ENCODE results near the gene PUM1.
A peak's percentile ranks its signal among the peaks of the same experiment; 100 is the strongest.

The PUM1 gene

GRCh38 chr1:30929135-30929889 lies 136.2 kb downstream of the PUM1 start:
- peak overlapping the region in 4 of 11 experiments; percentile 6 to 53 (median 40); a peak in 6 of 22 replicates for H3K27ac ChIP-seq
- H3K27me3 ChIP-seq: no peaks in the 10 kb centered on the region
- H3K4me1 ChIP-seq: peaks cover 0 to 50% (median 4%) of the 10 kb centered on the region in 10 experiments; a peak in 9 of 20 replicates
- H4K20me1 ChIP-seq: peaks cover 0 to 52% (median 42%) of the 10 kb centered on the region in 11 experiments; a peak in 20 of 22 replicates
- peak overlapping the region in 3 of 11 experiments; percentile 32 to 66 (median 43); a peak in 4 of 22 replicates for H3K9ac ChIP-seq
- H3K4me2 ChIP-seq: peak overlapping the region in 5 of 11 experiments; percentile 6 to 66 (median 55); a peak in 8 of 22 replicates
- no peaks in the 10 kb centered on the region for H3K9me3 ChIP-seq (replicated peaks in 1 of 11)
- peaks cover 24 to 40% (median 35%) of the 10 kb centered on the region in 11 experiments for H3K36me3 ChIP-seq
- TF ChIP-seq Cebpa-rat (IDR thresholded peaks at IDR 0.05): no peak
- no peak overlapping the region for H3K4me3 ChIP-seq

GRCh38 chr1:30928789-30929134 lies 136.8 kb downstream of the PUM1 start:
- no peaks in the 10 kb centered on the region for H3K9me3 ChIP-seq (replicated peaks in 1 of 11)
- no peak for TF ChIP-seq Cebpa-rat (IDR thresholded peaks at IDR 0.05)
- H3K27me3 ChIP-seq: no peaks in the 10 kb centered on the region
- H3K36me3 ChIP-seq: peaks cover 18 to 34% (median 30%) of the 10 kb centered on the region in 11 experiments
- H3K4me3 ChIP-seq: no peak overlapping the region
- peak overlapping the region in 3 of 11 experiments; percentile 32 to 66 (median 43); a peak in 4 of 22 replicates for H3K9ac ChIP-seq
- peaks cover 0 to 50% (median 4%) of the 10 kb centered on the region in 10 experiments; a peak in 9 of 20 replicates for H3K4me1 ChIP-seq
- H3K4me2 ChIP-seq: peak overlapping the region in 5 of 11 experiments; percentile 6 to 66 (median 55); a peak in 8 of 22 replicates
- H4K20me1 ChIP-seq: peaks cover 0 to 47% (median 36%) of the 10 kb centered on the region in 11 experiments; a peak in 20 of 22 replicates
- peak overlapping the region in 4 of 11 experiments; percentile 6 to 53 (median 40); a peak in 6 of 22 replicates for H3K27ac ChIP-seq

GRCh38 chr1:30928171-30928570 lies 137.3 kb downstream of the PUM1 start:
- H3K9me3 ChIP-seq (replicated peaks in 1 of 11): no peaks in the 10 kb centered on the region
- H3K36me3 ChIP-seq: peaks cover 12 to 28% (median 24%) of the 10 kb centered on the region in 11 experiments
- H3K4me3 ChIP-seq: no peak overlapping the region
- H4K20me1 ChIP-seq: peaks cover 0 to 41% (median 30%) of the 10 kb centered on the region in 11 experiments; a peak in 17 of 22 replicates
- peak overlapping the region in 2 of 11 experiments; percentile 32 to 66; a peak in 2 of 22 replicates for H3K9ac ChIP-seq
- no peak for TF ChIP-seq Cebpa-rat (IDR thresholded peaks at IDR 0.05)
- no peaks in the 10 kb centered on the region for H3K27me3 ChIP-seq
- peaks cover 0 to 50% (median 4%) of the 10 kb centered on the region in 10 experiments; a peak in 9 of 20 replicates for H3K4me1 ChIP-seq
- peak overlapping the region in 3 of 11 experiments; percentile 55 to 66 (median 60); a peak in 6 of 22 replicates for H3K4me2 ChIP-seq
- peak overlapping the region in 3 of 11 experiments; percentile 37 to 53 (median 44); a peak in 3 of 22 replicates for H3K27ac ChIP-seq

DNA sequence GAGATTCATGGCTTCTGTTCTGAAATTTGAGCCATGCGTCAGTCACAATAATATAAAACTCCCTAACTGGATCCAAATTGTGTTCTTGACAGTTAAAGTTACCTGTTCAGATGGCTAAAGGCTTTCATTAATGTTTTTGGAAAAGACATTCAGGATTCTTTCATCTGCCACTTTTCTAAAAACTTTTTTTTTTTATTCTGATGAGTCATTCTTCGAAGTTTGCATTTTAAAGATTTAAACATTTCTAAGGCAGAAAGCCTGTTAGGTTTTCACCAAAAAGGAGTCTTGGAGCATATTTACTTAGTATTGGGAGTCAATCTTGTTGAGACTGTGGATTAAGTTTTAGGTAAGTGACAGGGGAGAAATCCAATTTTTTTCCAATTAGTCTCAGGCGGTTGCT lies 138.1 kb downstream of the PUM1 start:
- peak overlapping the region in 3 of 11 experiments; percentile 55 to 66 (median 60); a peak in 4 of 22 replicates for H3K4me2 ChIP-seq
- H4K20me1 ChIP-seq: peaks cover 0 to 37% (median 26%) of the 10 kb centered on the region in 11 experiments; a peak in 15 of 22 replicates
- H3K9me3 ChIP-seq (replicated peaks in 1 of 11): no peaks in the 10 kb centered on the region
- no peak overlapping the region for H3K4me3 ChIP-seq
- H3K27me3 ChIP-seq: no peaks in the 10 kb centered on the region
- peaks cover 6 to 21% (median 17%) of the 10 kb centered on the region in 11 experiments; a peak in 15 of 22 replicates for H3K36me3 ChIP-seq
- no peak overlapping the region; a peak in 1 of 22 replicates for H3K27ac ChIP-seq
- 0 out of 22 replicates have a peak overlapping the region, but pooled peaks of 1 of the 11 experiments have one; percentile 2 for H3K9ac ChIP-seq
- peaks cover 0 to 50% (median 4%) of the 10 kb centered on the region in 10 experiments; a peak in 9 of 20 replicates for H3K4me1 ChIP-seq
- TF ChIP-seq Cebpa-rat (IDR thresholded peaks at IDR 0.05): no peak

- TF ChIP-seq Cebpa-rat (IDR thresholded peaks at IDR 0.05): no peak
- no peaks in the 10 kb centered on the region for H4K20me1 ChIP-seq
- no peaks in the 10 kb centered on the region for H3K9me3 ChIP-seq (replicated peaks in 1 of 11)
- H3K27ac ChIP-seq: no peak overlapping the region
- peaks cover 0 to 41% (median 15%) of the 10 kb centered on the region in 10 experiments; a peak in 18 of 20 replicates for H3K4me1 ChIP-seq
- no peak overlapping the region for H3K4me2 ChIP-seq
- H3K4me3 ChIP-seq: no peak overlapping the region
- H3K27me3 ChIP-seq: no peaks in the 10 kb centered on the region
- no peaks in the 10 kb centered on the region for H3K36me3 ChIP-seq
- H3K9ac ChIP-seq: no peak overlapping the region
Measured at GRCh38 chr1:30923597-30923996, 141.9 kb downstream of the PUM1 start.

DNA sequence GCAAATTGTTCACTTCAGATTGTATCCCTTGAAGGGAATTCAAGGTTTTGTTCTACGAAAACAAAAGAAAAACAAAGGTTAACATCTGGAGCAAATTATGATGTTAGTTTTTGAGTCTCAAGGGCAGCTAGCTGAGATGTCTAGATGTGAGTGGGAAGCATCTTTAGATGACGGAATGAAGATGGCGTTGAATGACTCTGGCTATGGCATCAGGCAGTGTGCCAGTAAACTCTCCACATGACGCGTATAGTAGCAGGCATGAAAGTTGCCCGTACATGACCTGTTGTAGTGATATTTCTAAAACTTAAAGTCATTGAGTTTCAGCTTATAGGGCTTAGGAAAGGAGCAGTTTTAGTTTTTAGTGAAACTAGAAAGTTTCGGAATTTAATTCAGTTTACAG lies 144.7 kb downstream of the PUM1 start:
- Histone ChIP-seq H3K4me3 (no peak overlapping the region), H3K9me3 (replicated peaks in 1 of 11) (no peaks in the 10 kb centered on the region), H3K9ac (no peak overlapping the region), H3K4me2 (peak overlapping the region in 3 of 11 experiments; percentile 30 to 81 (median 80); a peak in 2 of 22 replicates), H3K27ac (no peak overlapping the region), H3K4me1 (peaks cover 0 to 52% (median 19%) of the 10 kb centered on the region in 10 experiments; a peak in 18 of 20 replicates), H4K20me1 (no peaks in the 10 kb centered on the region), H3K27me3 (no peaks in the 10 kb centered on the region), H3K36me3 (no peaks in the 10 kb centered on the region)
- no peak for TF ChIP-seq Cebpa-rat (IDR thresholded peaks at IDR 0.05)

- Histone ChIP-seq H3K4me1 (peaks cover 0 to 68% (median 28%) of the 10 kb centered on the region in 10 experiments; a peak in 18 of 20 replicates), H3K27me3 (peaks cover 0 to 11% (median 0%) of the 10 kb centered on the region in 11 experiments; a peak in 2 of 22 replicates), H4K20me1 (no peaks in the 10 kb centered on the region), H3K27ac (peak overlapping the region in 8 of 11 experiments; percentile 30 to 84 (median 68); a peak in 15 of 22 replicates), H3K4me2 (peak overlapping the region; percentile 14 to 90 (median 48); a peak in 20 of 22 replicates), H3K36me3 (no peaks in the 10 kb centered on the region), H3K9ac (peak overlapping the region in 6 of 11 experiments; percentile 11 to 64 (median 45); a peak in 8 of 22 replicates), H3K4me3 (no peak overlapping the region), H3K9me3 (replicated peaks in 1 of 11) (no peaks in the 10 kb centered on the region)
- no peak for TF ChIP-seq Cebpa-rat (IDR thresholded peaks at IDR 0.05)
Measured at GRCh38 chr1:30919025-30919881, 146.3 kb downstream of the PUM1 start.

GRCh38 chr1:30916296-30916695 lies 149.2 kb downstream of the PUM1 start:
- H3K9me3 ChIP-seq (replicated peaks in 1 of 11): no peaks in the 10 kb centered on the region
- H3K9ac ChIP-seq: no peak overlapping the region; a peak in 1 of 22 replicates
- H3K27ac ChIP-seq: peak overlapping the region in 5 of 11 experiments; percentile 17 to 96 (median 52); a peak in 4 of 22 replicates
- peak overlapping the region in 4 of 11 experiments; percentile 19 to 99 (median 95); a peak in 6 of 22 replicates for H3K4me2 ChIP-seq
- peaks cover 20 to 97% (median 57%) of the 10 kb centered on the region in 10 experiments for H3K4me1 ChIP-seq
- H4K20me1 ChIP-seq: peaks cover 0 to 12% (median 0%) of the 10 kb centered on the region in 11 experiments; a peak in 3 of 22 replicates
- TF ChIP-seq Cebpa-rat (IDR thresholded peaks at IDR 0.05): no peak
- no peak overlapping the region for H3K4me3 ChIP-seq
- H3K27me3 ChIP-seq: peaks cover 0 to 11% (median 0%) of the 10 kb centered on the region in 11 experiments; a peak in 6 of 22 replicates
- no peaks in the 10 kb centered on the region for H3K36me3 ChIP-seq
